Measurements from ENCODE around the gene DPEP1. TPM values are rescaled to one million over a fixed set of nuclear protein-coding genes. Genes with fewer than 3 reads are reported as not detected.

The DPEP1 gene
- total and polyA plus RNA-seq, 2 donors (not counting 1 experiment from before 2014, with no cell fraction given), result not detected

GRCh38 chr16:89629827-89630610 lies 16.6 kb downstream of the DPEP1 start:
- Mint-ChIP-seq H3K27me3 (no peaks in the 10 kb centered on the region), H3K4me3 (no peak overlapping the region), H3K27ac (no peak overlapping the region), H3K4me1 (peaks cover 1% of the 10 kb centered on the region), H3K9me3 (ENCODE audit: insufficient read depth) (no peaks in the 10 kb centered on the region)
- no peak for ATAC-seq (ENCODE audit: low read depth)
- peaks cover 0 to 2% (median 0%) of the 10 kb centered on the region in 4 experiments for H3K27me3 ChIP-seq (replicated peaks in 1 of 4; ENCODE audit: control extremely low read depth in 1 of 4, control insufficient read depth in 3 of 4, insufficient read depth in 4 of 4, low read length in 3 of 4)
- ChIA-PET POLR2A (no interaction called here), CTCF (no interaction called here)
- no peak overlapping the region for H3K27ac ChIP-seq (ENCODE audit: low read length in 2 of 2)
- peaks cover 0 to 9% (median 0%) of the 10 kb centered on the region in 3 donors for H3K9me3 ChIP-seq (ENCODE audit: control extremely low read depth in 1 of 3, control insufficient read depth in 2 of 3, insufficient read depth in 1 of 3, low read length in 2 of 3)
- no peaks in the 10 kb centered on the region for H4K20me1 ChIP-seq (ENCODE audit: control insufficient read depth, insufficient read depth, low read length, poor library complexity, severe bottlenecking)
- no peak for DNase-seq
- H3K4me2 ChIP-seq (replicated peaks; ENCODE audit: low read depth, low read length, poor library complexity, severe bottlenecking), result no peak overlapping the region
- no peak overlapping the region for H2AFZ ChIP-seq (ENCODE audit: insufficient read depth, low read depth, low read length, poor library complexity, severe bottlenecking)
- no peaks in the 10 kb centered on the region for H3K36me3 ChIP-seq (replicated peaks in 1 of 2; ENCODE audit: control extremely low read depth in 1 of 2, control insufficient read depth in 1 of 2, extremely low read depth in 1 of 2, insufficient read depth in 2 of 2, low read length in 1 of 2)
- H3K4me1 ChIP-seq (ENCODE audit: control insufficient read depth in 2 of 2, insufficient read depth in 2 of 2, low read length in 2 of 2), result no peaks in the 10 kb centered on the region
- no peak overlapping the region for H3K9ac ChIP-seq (ENCODE audit: low read length)
- no peak for TF ChIP-seq EZH2 (IDR thresholded peaks at IDR 0.05; ENCODE audit: borderline replicate concordance, insufficient read depth, low read depth, low read length, poor library complexity, severe bottlenecking)
- TF ChIP-seq CTCF (IDR thresholded peaks at IDR 0.05), result no peak
- 82% methylated on average over 11 of the region's 17 CpGs for WGBS (ENCODE audit: insufficient coverage)
- H3K79me2 ChIP-seq (ENCODE audit: control insufficient read depth, insufficient read depth, low read length), result no peaks in the 10 kb centered on the region
- intact Hi-C loops (cut with micrococcal nuclease), result no loop called here
- H3K4me3 ChIP-seq (ENCODE audit: control extremely low read depth in 1 of 5, extremely low read depth in 1 of 5, insufficient read depth in 1 of 5, low read depth in 2 of 5, low read length in 4 of 5), result no peak overlapping the region

GRCh38 chr16:89633064-89633631 lies 19.7 kb downstream of the DPEP1 start:
- no peak overlapping the region for H3K4me3 ChIP-seq (ENCODE audit: control extremely low read depth in 1 of 5, extremely low read depth in 1 of 5, insufficient read depth in 1 of 5, low read depth in 2 of 5, low read length in 4 of 5)
- H3K4me2 ChIP-seq (replicated peaks; ENCODE audit: low read depth, low read length, poor library complexity, severe bottlenecking), result no peak overlapping the region
- no peak overlapping the region for H3K9ac ChIP-seq (ENCODE audit: low read length)
- peaks cover 0 to 9% (median 0%) of the 10 kb centered on the region in 3 donors for H3K9me3 ChIP-seq (ENCODE audit: control extremely low read depth in 1 of 3, control insufficient read depth in 2 of 3, insufficient read depth in 1 of 3, low read length in 2 of 3)
- Mint-ChIP-seq H3K27ac (no peak overlapping the region), H3K9me3 (ENCODE audit: insufficient read depth) (no peaks in the 10 kb centered on the region), H3K27me3 (no peaks in the 10 kb centered on the region), H3K4me1 (peaks cover 1% of the 10 kb centered on the region), H3K4me3 (no peak overlapping the region)
- CTCF ChIA-PET, result interaction anchor here (0.9 kb wide), 1 partner anchor 25 kb away, joined by 3 read pairs; the partner anchor contains the start of genes CHMP1A and SPATA33
- H3K36me3 ChIP-seq (replicated peaks in 1 of 2; ENCODE audit: control extremely low read depth in 1 of 2, control insufficient read depth in 1 of 2, extremely low read depth in 1 of 2, insufficient read depth in 2 of 2, low read length in 1 of 2), result no peaks in the 10 kb centered on the region
- no peaks in the 10 kb centered on the region for H4K20me1 ChIP-seq (ENCODE audit: control insufficient read depth, insufficient read depth, low read length, poor library complexity, severe bottlenecking)
- H3K27ac ChIP-seq (ENCODE audit: low read length in 2 of 2), result no peak overlapping the region
- 91% methylated on average over 16 of the region's 19 CpGs for WGBS (ENCODE audit: insufficient coverage)
- no peaks in the 10 kb centered on the region for H3K79me2 ChIP-seq (ENCODE audit: control insufficient read depth, insufficient read depth, low read length)
- TF ChIP-seq EZH2 (IDR thresholded peaks at IDR 0.05; ENCODE audit: borderline replicate concordance, insufficient read depth, low read depth, low read length, poor library complexity, severe bottlenecking) (no peak), CTCF (IDR thresholded peaks at IDR 0.05) (no peak)
- H2AFZ ChIP-seq (ENCODE audit: insufficient read depth, low read depth, low read length, poor library complexity, severe bottlenecking), result no peak overlapping the region
- peaks cover 0 to 5% (median 0%) of the 10 kb centered on the region in 4 experiments for H3K27me3 ChIP-seq (replicated peaks in 1 of 4; ENCODE audit: control extremely low read depth in 1 of 4, control insufficient read depth in 3 of 4, insufficient read depth in 4 of 4, low read length in 3 of 4)
- intact Hi-C loops (cut with micrococcal nuclease), result no loop called here
- DNase-seq (no peak), ATAC-seq (ENCODE audit: low read depth) (no peak)
- POLR2A ChIA-PET, result interaction anchor here (0.6 kb wide), 1 partner anchor 1063 kb away, joined by 4 read pairs; the partner anchor contains the start of gene ZC3H18
- no peaks in the 10 kb centered on the region for H3K4me1 ChIP-seq (ENCODE audit: control insufficient read depth in 2 of 2, insufficient read depth in 2 of 2, low read length in 2 of 2)
